NCI-H187 treated with DMSO at 0.1 percent for 48 hours (cell line): ENCODE results near the gene XPC.
"Not testable (repeated sequence)": the region's sequence is repeated elsewhere in the genome, so short reads cannot be mapped to it uniquely, and the experiment has no call there.

Experiments used
- DNase-seq: peaks from one replicate; lab custom pipeline; 2025; lab: John Stamatoyannopoulos, UW

XPC gene

GRCh38 chr3:14178247-14179113 is at the start of gene XPC, which contains the start of gene LSM3:
Gene XPC (minus strand): TSS chr3:14178601. CDS start chr3:14178568, 33 bp downstream.
Gene LSM3 (plus strand): TSS chr3:14178817. CDS start chr3:14178861, 44 bp downstream.
- DNase-seq, result peak; percentile 83

GRCh38 chr3:14227856-14228255 is 49.5 kb upstream of the XPC start:
- no peak for DNase-seq

GRCh38 chr3:14226351-14226750 is 48.0 kb upstream of the XPC start:
- DNase-seq, result not testable (repeated sequence)

- no peak for DNase-seq
Observed at GRCh38 chr3:14225421-14225820, 47.0 kb upstream of the XPC start.

- no peak for DNase-seq
Observed at GRCh38 chr3:14224895-14225294, 46.5 kb upstream of the XPC start.

GRCh38 chr3:14223595-14223994 is 45.2 kb upstream of the XPC start:
- DNase-seq, result no peak

- DNase-seq, result no peak
Observed at GRCh38 chr3:14222900-14223594, 44.6 kb upstream of the XPC start.

GRCh38 chr3:14222457-14222856 is 44.1 kb upstream of the XPC start:
- DNase-seq, result no peak

GRCh38 chr3:14221902-14222301 is 43.5 kb upstream of the XPC start:
- no peak for DNase-seq

- DNase-seq, result no peak
Observed at GRCh38 chr3:14220933-14221332, 42.5 kb upstream of the XPC start.

- no peak for DNase-seq
Observed at GRCh38 chr3:14218355-14218754, 40.0 kb upstream of the XPC start.

- no peak for DNase-seq
Observed at GRCh38 chr3:14216257-14217048, 38.1 kb upstream of the XPC start.

GRCh38 chr3:14214764-14215163 is 36.4 kb upstream of the XPC start:
- DNase-seq, result no peak

GRCh38 chr3:14213066-14213774 is 34.8 kb upstream of the XPC start:
- DNase-seq, result no peak

- DNase-seq, result no peak
Observed at GRCh38 chr3:14212032-14212431, 33.6 kb upstream of the XPC start.

- DNase-seq, result no peak
Observed at GRCh38 chr3:14211621-14212020, 33.2 kb upstream of the XPC start.

GRCh38 chr3:14210843-14211594 is 32.6 kb upstream of the XPC start:
- DNase-seq, result no peak

- no peak for DNase-seq
Observed at GRCh38 chr3:14210290-14210688, 31.9 kb upstream of the XPC start.

- no peak for DNase-seq
Observed at GRCh38 chr3:14209581-14210289, 31.3 kb upstream of the XPC start.

GRCh38 chr3:14208977-14209394 is 30.6 kb upstream of the XPC start:
- no peak for DNase-seq
